OCI-LY7 (cell line): Measurements from ENCODE around the gene MVK.

Source experiments
- CTCF ChIP-seq: fragments of 200-600 bp; sonication (generic); conservative IDR thresholded peaks from 2 replicates; pipeline ENCODE4 v1.5.1; 2014; ENCODE audit warnings: mild to moderate bottlenecking, antibody characterized with exemption, low read length, moderate library complexity, mixed read lengths
- EZH2phosphoT487 ChIP-seq: fragments of 200-600 bp; sonication (generic); IDR thresholded peaks from 2 replicates; pipeline ENCODE4 v1.6.1; 2018; ENCODE audit warnings: low read depth, borderline replicate concordance, mild to moderate bottlenecking, mixed run types, antibody characterized with exemption, low read length, moderate library complexity, mixed read lengths

DNA sequence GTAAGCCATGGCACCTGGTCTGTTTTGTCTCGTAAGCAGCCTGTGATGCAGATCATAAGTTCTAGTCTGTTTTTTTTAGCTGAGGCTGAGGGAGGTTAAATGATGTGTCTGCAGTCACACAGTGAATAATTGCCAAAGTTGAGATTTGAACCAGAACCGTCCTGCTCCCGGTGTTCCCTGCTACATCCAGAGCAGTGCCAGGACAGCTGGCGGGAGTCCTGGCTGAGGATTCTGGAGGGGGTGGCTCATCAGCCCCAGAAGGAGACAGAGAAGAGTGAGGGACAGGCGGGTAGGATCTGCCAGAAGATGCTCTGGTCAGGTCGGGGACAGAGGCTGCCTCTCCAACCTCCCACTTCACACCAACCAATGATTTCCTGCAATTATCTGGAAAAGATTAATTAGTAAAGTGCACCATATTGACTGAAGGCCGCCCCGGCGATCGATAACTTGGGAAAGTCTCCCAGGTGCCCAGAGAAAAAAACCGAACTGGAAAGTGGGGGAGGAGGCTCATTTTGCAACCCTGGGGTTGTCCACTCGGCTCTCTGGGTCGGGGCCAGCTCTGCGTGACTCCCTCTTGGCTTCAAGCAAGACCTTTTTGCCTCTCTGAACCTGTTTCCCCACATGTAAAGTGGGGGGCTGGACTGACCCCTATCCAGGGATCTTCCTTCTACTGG lies 42.1 kb downstream of the MVK start:
- TF ChIP-seq CTCF, result no peak
- no peak for TF ChIP-seq EZH2phosphoT487
